GM19238 (cell line): Measurements from ENCODE around the gene CFAP92.

Experiments
- DNase-seq: peaks from one replicate; pipeline ENCODE4 v3.0.0; 2011; ENCODE audit warnings: low spot score; ENCODE audit not compliant: insufficient read length

CFAP92 gene

GRCh38 chr3:129026728-129027543 lies 33.1 kb upstream of the CFAP92 start:
- DNase-seq, result peak; percentile 97

DNA sequence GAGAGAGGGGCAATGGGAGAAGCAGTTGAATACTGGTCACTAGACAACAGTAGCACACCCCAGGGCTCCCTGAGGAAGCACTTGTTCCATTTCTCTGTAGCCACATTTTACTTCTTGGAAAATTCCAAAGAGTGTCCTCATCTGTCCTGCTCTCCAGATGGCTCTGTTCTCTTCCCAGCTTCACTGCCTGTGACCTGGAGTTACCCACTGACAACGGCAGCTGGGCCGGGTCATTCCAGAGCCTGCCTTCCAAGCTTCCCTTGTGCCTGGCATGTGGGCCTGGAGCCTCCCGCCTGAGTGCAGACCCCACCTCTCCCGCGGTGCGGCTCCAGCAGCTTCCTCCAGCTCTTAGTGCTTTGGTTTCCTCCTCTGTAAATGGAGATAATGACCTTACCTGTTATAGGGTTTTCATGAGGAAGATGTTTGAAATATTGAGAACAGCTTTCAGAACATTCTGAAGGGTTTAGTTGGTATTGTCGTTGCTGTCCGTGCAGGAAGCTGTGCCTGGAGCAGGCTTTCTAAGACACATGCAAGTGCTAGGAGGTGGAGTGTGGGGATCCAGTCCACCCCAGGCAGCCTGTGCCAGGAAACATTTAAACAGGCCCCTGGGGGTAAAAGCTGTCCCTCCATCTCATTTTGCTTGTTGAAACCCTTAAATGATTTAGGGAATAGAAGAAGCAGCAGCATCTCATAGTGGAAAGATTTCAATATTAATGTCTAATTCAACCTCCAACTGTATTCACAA lies 32.0 kb upstream of the CFAP92 start:
- no peak for DNase-seq

DNA sequence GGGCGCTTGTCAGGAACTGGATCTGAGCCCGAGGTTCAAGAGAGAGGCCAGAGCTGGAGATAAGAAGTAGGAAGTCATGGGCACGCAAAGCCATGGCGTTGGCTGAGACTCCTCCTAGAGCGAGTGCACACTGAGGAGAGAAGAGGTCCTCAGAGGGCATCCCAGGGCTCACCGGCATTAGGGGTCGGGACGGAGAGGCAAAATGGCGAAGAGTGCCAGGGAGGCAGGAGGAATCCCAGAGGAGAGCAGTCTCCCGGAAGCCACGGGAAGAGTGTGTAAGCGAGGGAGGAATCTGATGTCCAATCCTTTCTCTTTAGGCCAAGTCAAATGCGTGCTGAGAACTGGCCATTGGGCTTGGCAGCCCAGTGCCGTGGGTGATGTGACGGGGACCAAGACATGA lies 31.2 kb upstream of the CFAP92 start:
- DNase-seq, result no peak

GRCh38 chr3:129023909-129024308 lies 30.0 kb upstream of the CFAP92 start:
- no peak for DNase-seq

- DNase-seq, result no peak
Observed at GRCh38 chr3:129023008-129023358, 29.1 kb upstream of the CFAP92 start.

GRCh38 chr3:129022114-129023007 lies 28.5 kb upstream of the CFAP92 start:
- no peak for DNase-seq

DNA sequence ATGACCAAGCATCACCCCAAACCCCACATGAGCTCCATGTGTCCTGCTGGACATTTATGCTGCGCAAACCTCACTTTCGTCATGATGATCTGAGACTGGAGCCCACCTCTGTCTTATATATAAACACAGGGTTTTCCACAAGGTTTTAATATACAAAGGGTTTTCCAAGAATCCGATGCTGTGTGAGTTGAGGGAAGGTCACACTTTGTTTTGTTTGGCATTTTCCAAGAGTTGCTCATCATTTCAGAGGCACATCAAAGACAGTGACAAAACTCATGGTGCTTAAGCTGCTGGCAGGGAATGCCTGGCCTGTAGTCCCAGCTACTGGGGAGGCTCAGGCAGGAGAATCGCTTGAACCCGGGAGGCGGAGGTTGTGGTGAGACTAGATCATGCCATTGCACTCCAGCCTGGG lies 27.3 kb upstream of the CFAP92 start:
- no peak for DNase-seq

DNA sequence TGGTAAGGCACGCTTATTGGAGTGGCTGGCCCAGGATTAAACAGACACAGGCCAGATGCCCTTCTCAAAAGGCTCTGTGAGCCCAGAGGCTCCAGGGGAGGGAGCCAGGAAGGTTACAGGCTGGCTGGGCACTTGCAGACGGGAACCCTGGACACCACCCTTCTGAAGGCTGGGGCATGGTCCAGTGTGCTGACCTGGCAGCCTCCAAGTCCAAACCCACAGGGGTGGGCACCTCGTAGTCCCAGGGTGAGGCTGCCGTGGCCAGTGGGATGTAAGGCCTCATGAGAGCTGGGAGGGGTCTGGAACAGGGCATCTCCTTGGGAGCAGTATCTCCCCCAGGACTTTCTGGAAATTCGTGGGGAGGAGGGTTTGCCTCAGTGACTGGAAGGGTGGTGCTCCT lies 26.8 kb upstream of the CFAP92 start:
- no peak for DNase-seq

DNA sequence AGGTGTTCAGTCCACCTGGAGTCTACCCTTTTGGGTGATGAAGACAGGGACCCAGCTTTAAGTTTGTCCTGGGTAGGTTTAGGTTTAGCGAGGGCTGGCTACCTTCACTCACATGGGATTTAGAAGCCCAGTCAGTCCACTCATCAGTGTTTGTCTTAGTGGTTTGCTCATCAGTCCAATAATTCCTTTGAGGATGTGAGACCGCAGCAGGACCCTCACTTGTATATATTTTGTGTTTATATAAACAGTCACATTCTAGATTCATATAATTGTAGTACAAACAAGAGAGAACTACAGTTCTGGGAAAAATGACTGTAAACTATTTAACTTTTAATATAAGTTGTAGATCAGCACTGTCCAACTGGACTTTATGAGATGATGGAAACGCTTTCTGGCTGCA lies 25.4 kb upstream of the CFAP92 start:
- DNase-seq, result no peak

DNA sequence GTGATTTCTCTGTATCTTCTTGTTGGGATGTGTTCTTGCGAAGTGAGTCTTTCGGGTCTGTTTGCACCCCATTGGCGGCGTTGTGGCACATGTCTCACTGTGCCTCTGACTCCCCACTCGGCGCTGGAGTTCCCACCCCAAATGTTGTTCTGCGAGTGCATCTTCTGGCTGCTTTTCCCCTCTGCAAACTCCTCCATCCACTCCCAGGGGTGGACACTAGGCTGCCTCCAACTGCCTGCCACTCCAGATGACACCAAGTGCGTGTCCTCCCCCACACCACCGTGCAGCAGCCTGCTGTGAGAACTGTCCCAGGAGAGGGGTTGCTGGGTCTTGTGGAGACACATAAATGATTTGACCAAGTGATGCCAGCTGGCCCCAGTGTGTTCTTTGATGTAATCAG lies 24.9 kb upstream of the CFAP92 start:
- no peak for DNase-seq

DNA sequence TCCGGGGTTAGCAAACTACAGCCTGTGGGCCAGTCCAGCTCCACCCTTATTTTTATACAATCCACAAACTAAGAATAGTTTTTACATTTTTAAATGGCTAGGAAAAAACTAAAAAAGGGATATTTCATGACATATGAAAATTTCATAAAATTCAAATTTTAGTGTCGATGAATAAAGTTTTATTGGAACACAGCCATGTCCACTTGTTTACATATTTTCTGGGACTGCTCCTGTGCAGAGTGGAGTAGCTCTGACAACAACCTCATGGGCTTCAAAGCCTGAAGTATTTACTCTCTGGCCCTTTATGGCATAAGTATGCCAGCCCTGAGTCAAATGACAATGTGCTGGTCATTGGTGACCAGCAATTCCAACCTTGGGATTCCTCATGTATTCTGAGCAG lies 24.4 kb upstream of the CFAP92 start:
- no peak for DNase-seq

DNA sequence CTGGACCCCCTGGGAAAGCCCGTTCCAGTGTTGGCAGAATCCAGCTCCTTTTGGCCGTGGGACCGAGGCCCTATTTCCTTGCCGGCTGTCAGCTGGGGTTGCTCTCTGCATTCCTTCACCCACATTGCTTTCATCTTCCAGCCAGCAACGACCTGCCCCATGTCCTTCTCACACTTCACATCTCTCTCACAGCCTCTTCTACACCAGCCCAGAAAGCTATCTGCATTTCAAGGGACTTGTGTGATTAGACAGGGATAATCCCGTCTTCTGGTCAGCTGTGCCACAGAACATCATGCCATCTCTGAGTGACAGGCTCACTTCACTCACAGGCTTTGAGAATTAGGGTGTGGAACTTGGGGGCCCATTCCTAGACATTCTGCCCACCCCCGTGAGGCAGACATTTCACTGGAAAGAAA lies 23.6 kb upstream of the CFAP92 start:
- DNase-seq, result no peak

GRCh38 chr3:129016720-129017483 lies 23.0 kb upstream of the CFAP92 start:
- DNase-seq, result peak; percentile 44

GRCh38 chr3:129016356-129016719 lies 22.5 kb upstream of the CFAP92 start:
- DNase-seq, result peak; percentile 42

- DNase-seq, result peak; percentile 40
Observed at GRCh38 chr3:129015388-129016105, 21.7 kb upstream of the CFAP92 start.

- DNase-seq, result no peak
Observed at GRCh38 chr3:129014793-129015345, 21.0 kb upstream of the CFAP92 start.

DNA sequence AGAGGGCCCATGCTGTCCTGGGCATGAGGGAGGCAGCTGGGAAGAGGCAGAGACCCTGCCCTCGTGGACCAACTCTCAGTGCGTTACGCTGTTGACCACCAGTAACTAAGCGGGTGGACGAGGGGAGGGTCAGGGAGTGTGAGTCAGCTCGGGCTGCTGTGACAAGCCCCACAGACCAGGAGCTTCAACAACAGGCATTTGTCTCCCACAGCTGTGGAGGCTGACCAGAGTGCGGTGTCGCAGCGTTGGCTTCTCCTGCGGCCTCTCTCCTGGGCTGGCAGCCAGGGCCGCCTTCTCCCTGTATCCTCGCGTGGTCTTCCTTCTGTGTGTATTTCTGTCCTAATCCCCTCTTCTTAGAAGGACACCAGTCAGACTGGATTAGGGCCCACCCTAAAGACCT lies 20.3 kb upstream of the CFAP92 start:
- no peak for DNase-seq

DNA sequence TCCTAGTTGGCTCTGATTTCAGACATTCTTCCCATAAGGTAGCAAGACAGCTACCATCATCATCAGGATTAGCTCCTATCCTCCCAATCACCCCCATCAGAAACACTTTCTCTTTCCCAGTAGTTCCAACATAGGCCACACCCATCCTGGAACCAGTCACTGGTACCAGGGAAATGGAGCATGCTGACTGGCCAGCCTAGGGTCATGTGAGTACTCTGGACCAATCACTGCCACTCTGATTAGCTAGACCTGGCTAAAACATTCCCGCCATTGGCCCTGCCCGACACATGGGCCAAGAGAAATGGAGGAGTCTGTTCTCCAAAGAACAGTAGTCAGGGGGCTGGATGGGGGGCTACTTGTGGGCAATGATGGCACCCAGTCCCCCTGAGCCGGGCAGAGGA lies 19.6 kb upstream of the CFAP92 start:
- DNase-seq, result no peak

DNA sequence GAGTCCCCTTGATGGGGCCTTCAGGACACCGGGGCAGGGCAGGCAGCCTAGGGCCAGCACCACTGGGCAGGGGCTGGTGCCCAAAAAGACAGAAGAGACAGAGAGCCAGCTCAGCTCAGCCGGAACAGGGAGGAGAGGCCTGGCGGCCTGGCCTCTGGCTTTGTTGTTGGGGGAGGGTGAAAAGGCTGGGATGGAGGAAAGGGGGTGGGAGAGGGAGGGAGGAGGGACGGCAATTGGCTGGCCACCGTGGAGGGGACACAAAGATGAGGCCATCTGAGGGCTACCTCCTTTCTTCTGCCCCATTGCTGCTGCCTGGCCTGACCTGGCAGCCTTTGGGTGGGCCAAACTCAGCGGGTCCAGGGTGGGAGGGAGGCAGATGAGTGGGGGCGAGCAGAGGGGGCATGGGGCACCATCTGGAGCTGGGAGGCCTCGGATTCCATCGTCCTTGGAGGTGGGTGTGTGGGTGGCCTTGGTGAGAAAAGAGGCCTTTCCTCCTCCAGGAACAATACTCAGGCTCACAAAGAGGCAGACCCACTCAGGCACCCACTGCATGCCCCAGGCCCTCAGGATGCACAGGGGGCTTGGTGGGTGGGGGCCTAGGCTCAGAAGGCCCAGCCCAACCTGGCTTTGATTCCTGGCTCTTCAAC lies 16.6 kb upstream of the CFAP92 start:
- DNase-seq, result no peak

DNA sequence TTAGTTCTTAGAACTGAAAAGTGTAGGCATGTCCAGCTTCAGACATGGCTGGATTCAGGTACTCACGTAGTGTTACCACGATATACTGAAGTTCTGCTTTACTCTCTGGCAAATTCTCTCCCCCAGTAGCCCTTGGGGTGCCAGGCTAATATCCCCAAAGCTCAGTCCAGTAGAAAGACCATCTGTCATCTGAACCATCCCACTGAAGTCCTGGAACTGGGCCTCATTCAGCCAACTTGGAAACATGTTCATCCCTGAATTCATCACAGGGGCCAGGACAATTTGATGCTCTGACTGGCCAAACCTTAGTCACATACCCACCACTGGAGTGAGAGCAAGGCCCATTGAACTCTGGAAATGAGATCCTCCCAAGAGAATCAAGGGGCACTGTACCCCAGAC lies 15.4 kb upstream of the CFAP92 start:
- no peak for DNase-seq
